H1 (cell line): ENCODE results near the gene LTB. TPM values are rescaled to one million over a fixed set of nuclear protein-coding genes. Genes with fewer than 3 reads are reported as not detected.

Experiments
- CTCF ChIA-PET: fragments of 300-600 bp; sonication (Branson Sonifier 250); formaldehyde crosslinking; loops from one replicate; lab custom pipeline; 2021; ENCODE audit not compliant: partially characterized antibody; lab: Charles Lee
- POLR2A ChIA-PET: fragments of 300-600 bp; sonication (Branson Sonifier 250); formaldehyde crosslinking; loops from one replicate; lab custom pipeline; 2021; ENCODE audit warnings: inconsistent platforms; ENCODE audit not compliant: partially characterized antibody; lab: Charles Lee
- DNase-seq, 2 experiments: peaks; one replicate each; pipeline versions ENCODE4 v3.0.0 to v3.0.0-alpha.2; 2010 to 2022; ENCODE audit warnings: low spot score in 2 of 2, low read depth in 1 of 2, mixed read lengths in 1 of 2
- FAIRE-seq: peaks from 2 replicates; lab custom pipeline; 2011; peaks lifted over from hg19 to GRCh38; lab: Jason Lieb, UNC
- H2AFZ ChIP-seq: 2 replicates; pipeline ENCODE4 v1.8.1; 2012; ENCODE audit warnings: low read length, inconsistent platforms
- H2AK5ac ChIP-seq: 2 replicates; pipeline ENCODE4 v1.6.1; 2013; ENCODE audit warnings: low read depth, low read length
- H2BK120ac ChIP-seq: replicated peaks from 2 replicates; pipeline ENCODE3; 2013; ENCODE audit warnings: low read depth, low read length, inconsistent platforms
- H2BK12ac ChIP-seq: 2 replicates; pipeline ENCODE4 v1.6.1; 2013; ENCODE audit warnings: low read depth, low read length
- H2BK15ac ChIP-seq: 2 replicates; pipeline ENCODE4 v1.6.1; 2013; ENCODE audit warnings: low read length
- H2BK20ac ChIP-seq: 2 replicates; pipeline ENCODE4 v1.6.1; 2013; ENCODE audit warnings: low read length
- H2BK5ac ChIP-seq: 2 replicates; pipeline ENCODE4 v1.6.1; 2013; ENCODE audit warnings: low read depth, low read length
- H3K14ac ChIP-seq: 2 replicates; pipeline ENCODE4 v1.6.1; 2013; ENCODE audit warnings: inconsistent platforms; ENCODE audit not compliant: insufficient read length
- H3K18ac ChIP-seq: 2 replicates; pipeline ENCODE4 v1.6.1; 2013; ENCODE audit warnings: low read length; ENCODE audit errors: extremely low read depth
- H3K23ac ChIP-seq: 2 replicates; pipeline ENCODE4 v1.6.1; 2013; ENCODE audit warnings: inconsistent platforms; ENCODE audit not compliant: insufficient read length
- H3K23me2 ChIP-seq: 2 replicates; pipeline ENCODE4 v1.6.1; 2013; ENCODE audit warnings: low read depth, low read length
- H3K27ac ChIP-seq: 2 replicates; pipeline ENCODE4 v1.6.1; 2011; ENCODE audit warnings: low read depth, low read length, inconsistent platforms
- H3K27me3 ChIP-seq, 4 experiments: replicated peaks in 1 of 4; 1 replicate in 1 of 4; 2 replicates in 3 of 4; pipeline versions ENCODE4 v1.6.1 to v1.8.1; 2011 to 2013; ENCODE audit warnings: low read length in 3 of 4, mild to moderate bottlenecking in 3 of 4, inconsistent platforms in 2 of 4, mixed read lengths in 2 of 4, moderate library complexity in 1 of 4; ENCODE audit not compliant: control insufficient read depth in 3 of 4, insufficient read depth in 3 of 4; ENCODE audit errors: extremely low read depth in 1 of 4
- H3K36me3 ChIP-seq, 4 experiments: 2 replicates each; pipeline versions ENCODE4 v1.6.1 to v1.8.1; 2011 to 2013; ENCODE audit warnings: mild to moderate bottlenecking in 4 of 4, low read length in 3 of 4, moderate library complexity in 2 of 4, control low read depth in 1 of 4, inconsistent platforms in 1 of 4; ENCODE audit not compliant: insufficient read depth in 4 of 4, control insufficient read depth in 2 of 4
- H3K4ac ChIP-seq: replicated peaks from 2 replicates; pipeline ENCODE3; 2013; ENCODE audit warnings: low read length, low read depth, mixed read lengths, inconsistent platforms; ENCODE audit not compliant: insufficient read length
- H3K4me1 ChIP-seq, 4 experiments: replicated peaks in 1 of 4; 1 replicate in 1 of 4; 2 replicates in 3 of 4; pipeline versions ENCODE4 v1.6.1 to v1.8.1; 2011 to 2013; ENCODE audit warnings: low read length in 3 of 4, inconsistent platforms in 2 of 4, mixed read lengths in 1 of 4; ENCODE audit not compliant: insufficient read depth in 4 of 4, control insufficient read depth in 3 of 4
- H3K4me2 ChIP-seq, 2 experiments: 2 replicates each; pipeline versions ENCODE4 v1.6.1 to v1.8.1; 2011 to 2013; ENCODE audit warnings: low read depth in 2 of 2, low read length in 2 of 2, control low read depth in 1 of 2, inconsistent platforms in 1 of 2, mild to moderate bottlenecking in 1 of 2; ENCODE audit not compliant: insufficient read depth in 1 of 2
- H3K4me3 ChIP-seq, 4 experiments: fragments of 200-600, 300-600 bp in 1 of 4; sonication (generic), shearing (Covaris generic), sonication (Bioruptor Twin) in 1 of 4; 2 replicates each; pipeline versions ENCODE4 v1.5.1 to v1.8.1; 2011 to 2016; ENCODE audit warnings: low read length in 4 of 4, low read depth in 3 of 4, control low read depth in 2 of 4, inconsistent platforms in 2 of 4, mild to moderate bottlenecking in 2 of 4, mixed read lengths in 1 of 4, moderate library complexity in 1 of 4; ENCODE audit not compliant: insufficient read depth in 2 of 4; ENCODE audit errors: extremely low read depth in 1 of 4
- H3K56ac ChIP-seq: replicated peaks from 2 replicates; pipeline ENCODE3; 2013; ENCODE audit warnings: low read depth, mild to moderate bottlenecking, mixed read lengths, low read length, inconsistent platforms; ENCODE audit not compliant: insufficient read length
- H3K79me1 ChIP-seq: 2 replicates; pipeline ENCODE4 v1.6.1; 2013; ENCODE audit warnings: low read depth, low read length, control low read depth
- H3K79me2 ChIP-seq, 2 experiments: 2 replicates each; pipeline versions ENCODE4 v1.6.1 to v1.8.1; 2012 to 2013; ENCODE audit warnings: low read length in 2 of 2, mild to moderate bottlenecking in 2 of 2, inconsistent platforms in 1 of 2; ENCODE audit not compliant: insufficient read depth in 2 of 2, control insufficient read depth in 1 of 2
- H3K9ac ChIP-seq, 4 experiments: replicated peaks in 1 of 4; 1 replicate in 1 of 4; 2 replicates in 3 of 4; pipeline versions ENCODE4 v1.6.1 to v1.8.1; 2011 to 2013; ENCODE audit warnings: low read depth in 3 of 4, low read length in 3 of 4, control low read depth in 2 of 4, mild to moderate bottlenecking in 2 of 4, moderate library complexity in 2 of 4, inconsistent platforms in 1 of 4; ENCODE audit errors: extremely low read depth in 1 of 4
- H3K9me3 ChIP-seq, 2 experiments: 2 replicates each; pipeline versions ENCODE4 v1.6.1 to v1.8.1; 2012 to 2013; ENCODE audit warnings: mild to moderate bottlenecking in 2 of 2, moderate library complexity in 2 of 2, control low read depth in 1 of 2, inconsistent platforms in 1 of 2, low read depth in 1 of 2, low read length in 1 of 2, mixed read lengths in 1 of 2; ENCODE audit not compliant: insufficient read depth in 2 of 2
- H4K20me1 ChIP-seq, 2 experiments: replicated peaks in 1 of 2; 2 replicates each; pipeline versions ENCODE3 to v1.8.1; 2011 to 2013; ENCODE audit warnings: inconsistent platforms in 2 of 2, low read length in 2 of 2, mild to moderate bottlenecking in 1 of 2; ENCODE audit not compliant: insufficient read depth in 2 of 2, control insufficient read depth in 1 of 2
- H4K5ac ChIP-seq: 2 replicates; pipeline ENCODE4 v1.6.1; 2013; ENCODE audit warnings: low read length, low read depth, mixed read lengths, inconsistent platforms; ENCODE audit not compliant: insufficient read length
- H4K8ac ChIP-seq: 2 replicates; pipeline ENCODE4 v1.8.0; 2013; ENCODE audit warnings: mild to moderate bottlenecking, moderate library complexity, low read length, inconsistent platforms; ENCODE audit not compliant: insufficient read depth; ENCODE audit errors: extremely low read depth
- H4K91ac ChIP-seq: replicated peaks from 2 replicates; pipeline ENCODE3; 2013; ENCODE audit warnings: low read length, mixed read lengths, inconsistent platforms; ENCODE audit not compliant: insufficient read length
- ASH2L ChIP-seq: fragments of 200-600, 300-600 bp; sonication (generic); IDR thresholded peaks from one replicate; pipeline ENCODE4 v1.7.1; 2017; ENCODE audit warnings: low read length
- BCL11A ChIP-seq, 2 experiments: IDR thresholded peaks; one replicate each; pipeline ENCODE4 v1.6.1; 2011; ENCODE audit warnings: low read depth in 2 of 2, low read length in 2 of 2, mild to moderate bottlenecking in 2 of 2
- BRCA1 ChIP-seq: IDR thresholded peaks from 2 replicates; pipeline ENCODE4 v1.6.1; 2012; ENCODE audit warnings: low read depth, low read length, improper control_type of control experiment
- CEBPB ChIP-seq: IDR thresholded peaks from 2 replicates; pipeline ENCODE4 v1.6.1; 2012; ENCODE audit warnings: low read depth, low read length
- CHD1 ChIP-seq: IDR thresholded peaks from 2 replicates; pipeline ENCODE4 v1.6.1; 2012; ENCODE audit warnings: low read depth, low read length, improper control_type of control experiment
- CREB1 ChIP-seq: IDR thresholded peaks from 2 replicates; pipeline ENCODE4 v1.6.1; 2012; ENCODE audit warnings: inconsistent platforms
- GABPA ChIP-seq: IDR thresholded peaks from 2 replicates; pipeline ENCODE4 v1.6.1; 2011; ENCODE audit warnings: mild to moderate bottlenecking, low read length, moderate library complexity, borderline replicate concordance; ENCODE audit not compliant: insufficient read depth
- HDAC6 ChIP-seq: IDR thresholded peaks from one replicate; pipeline ENCODE4 v1.7.1; 2012; ENCODE audit warnings: low read depth, mild to moderate bottlenecking, inconsistent platforms, low read length, moderate library complexity
- JUN ChIP-seq: IDR thresholded peaks from 2 replicates; pipeline ENCODE4 v1.6.1; 2011; ENCODE audit warnings: low read depth, mild to moderate bottlenecking, improper control_type of control experiment, low read length
- KDM1A ChIP-seq: fragments of 200-600, 300-600 bp; sonication (generic); IDR thresholded peaks from 2 replicates; pipeline ENCODE4 v1.7.1; 2016; ENCODE audit warnings: mild to moderate bottlenecking, low read length, borderline replicate concordance
- SP2 ChIP-seq: IDR thresholded peaks from 2 replicates; pipeline ENCODE4 v1.6.1; 2012; ENCODE audit warnings: mild to moderate bottlenecking, low read length, inconsistent platforms
- SRF ChIP-seq: IDR thresholded peaks from 2 replicates; pipeline ENCODE4 v1.6.1; 2011; ENCODE audit warnings: mild to moderate bottlenecking, low read depth, low read length, moderate library complexity
- TEAD4 ChIP-seq: IDR thresholded peaks from 2 replicates; pipeline ENCODE4 v1.6.1; 2012; ENCODE audit warnings: low read depth, low read length, inconsistent platforms, mixed read lengths
- USF2 ChIP-seq: IDR thresholded peaks from 2 replicates; pipeline ENCODE4 v1.6.1; 2011; ENCODE audit warnings: low read length, improper control_type of control experiment
- WGBS, 2 experiments: shearing (Covaris generic) in 1 of 2; methylation state at CpG; one replicate each; pipeline versions ENCODE4 v1.1.6 to v1.1.7; 2013 to 2015; ENCODE audit warnings: low lambda C conversion rate in 2 of 2, mixed read lengths in 2 of 2, inconsistent platforms in 1 of 2, low coverage in 1 of 2, missing lambda C conversion rate in 1 of 2; ENCODE audit not compliant: insufficient replicate concordance in 2 of 2, insufficient coverage in 1 of 2, insufficient read length in 1 of 2; ENCODE audit errors: extremely low coverage in 1 of 2, missing lambda C conversion rate in 1 of 2; 5-methylcytosine and 5-hydroxymethylcytosine counted together
- polyA plus RNA-seq, 7 experiments: library from polyadenylated mRNA; depleted of rRNA in 3 of 7; stranded (reverse) in 5 of 7; unstranded in 2 of 7; fragments of >200 nt in 5 of 7; fragments of 200-250 nt in 2 of 7; gene quantifications; 1 replicate in 5 of 7; 2 replicates in 1 of 7; 4 replicates in 1 of 7; pipeline versions ENCODE4 v1.2.1 to v1.2.3, GENCODE V29; 2011 to 2013; ENCODE audit warnings: missing spikeins in 2 of 7, mixed read lengths in 2 of 7
- total RNA-seq: library from RNA; stranded (reverse); fragmentation: NEBNext Ultra II Directional; extraction: Animal tissue kit (Norgen Biotek cat#: 25700); gene quantifications from 2 replicates; pipeline ENCODE4 v1.2.1, GENCODE V29; 2021

Gene LTB
- total and polyA plus RNA-seq, 2 of the 8 experiments (the other 6 are each of a cell fraction or from before 2014, with no cell fraction given) = 0.43 to 0.47 TPM

DNA sequence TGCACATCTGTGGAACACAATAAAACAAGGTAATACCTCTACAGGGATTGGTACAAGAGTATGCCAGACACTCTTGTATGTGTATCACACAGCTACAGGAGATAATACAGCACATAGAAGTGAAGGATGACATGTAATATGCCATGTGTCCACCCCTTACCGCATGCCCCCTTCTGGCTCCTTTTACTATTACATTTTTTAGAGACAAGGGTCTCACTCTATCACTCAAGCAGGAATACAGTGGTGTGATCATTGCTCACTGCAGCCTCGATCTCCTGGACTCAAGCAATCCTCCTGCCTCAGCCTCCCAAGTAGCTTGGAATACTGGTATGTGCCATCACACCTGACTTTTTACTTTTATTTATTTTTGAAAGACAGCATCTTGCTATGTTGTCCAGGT is 14.8 kb upstream of the LTB start:
- no peak overlapping the region for H3K56ac ChIP-seq
- H2BK12ac ChIP-seq = no peak overlapping the region
- H3K4me3 ChIP-seq = no peak overlapping the region
- no peak overlapping the region for H2BK5ac ChIP-seq
- no peaks in the 10 kb centered on the region for H4K20me1 ChIP-seq
- no peak for FAIRE-seq
- H3K9ac ChIP-seq = no peak overlapping the region
- no peak overlapping the region for H3K23ac ChIP-seq
- no peak overlapping the region for H2BK15ac ChIP-seq
- ChIA-PET CTCF (interaction anchor here (0.6 to 22.0 kb wide), 23 partner anchors 12 to 1047 kb away, joined by 3 to 640 read pairs (median 4); partner anchors contain the start of genes AIF1, ATP6V1G2, DDX39B and LST1), POLR2A (interaction anchor here (0.9 to 7.3 kb wide), 7 partner anchors 10 to 240 kb away, joined by 3 to 99 read pairs (median 3); partner anchors contain the start of genes ATP6V1G2, DDX39B and NFKBIL1)
- WGBS, 2 experiments = 64% methylated on average over 2 of the region's 2 CpGs; no CpG with 5 or more reads in 1 of the 2 experiments
- H2BK20ac ChIP-seq = no peak overlapping the region
- no peak overlapping the region for H3K18ac ChIP-seq
- H4K5ac ChIP-seq = no peak overlapping the region
- H3K4me1 ChIP-seq = no peaks in the 10 kb centered on the region
- H3K79me2 ChIP-seq = no peaks in the 10 kb centered on the region
- no peak overlapping the region for H3K4me2 ChIP-seq
- no peaks in the 10 kb centered on the region for H3K79me1 ChIP-seq
- no peaks in the 10 kb centered on the region for H3K36me3 ChIP-seq
- no peaks in the 10 kb centered on the region for H3K9me3 ChIP-seq
- H3K27me3 ChIP-seq = no peaks in the 10 kb centered on the region
- no peak overlapping the region for H3K4ac ChIP-seq
- DNase-seq = no peak
- no peak overlapping the region for H2BK120ac ChIP-seq
- H2AK5ac ChIP-seq = no peak overlapping the region
- H3K23me2 ChIP-seq = no peaks in the 10 kb centered on the region
- no peak overlapping the region for H2AFZ ChIP-seq
- H4K91ac ChIP-seq = no peak overlapping the region
- H4K8ac ChIP-seq = no peak overlapping the region
- no peak overlapping the region for H3K14ac ChIP-seq
- H3K27ac ChIP-seq = no peak overlapping the region
- TF ChIP-seq USF2 (no peak), KDM1A (0 out of 2 replicates have a peak, but pooled peaks have one; percentile 31), BRCA1 (no peak), TEAD4 (no peak), ASH2L (no peak), JUN (no peak), BCL11A (IDR thresholded peaks at IDR 0.05; ENCODE audit: low read depth in 2 of 2, low read length in 2 of 2) (no peak), GABPA (no peak), HDAC6 (no peak), CREB1 (no peak), SP2 (no peak), CHD1 (no peak), SRF (no peak), CEBPB (no peak)
